Measurements from ENCODE around the gene PRRX1.

The PRRX1 gene

DNA sequence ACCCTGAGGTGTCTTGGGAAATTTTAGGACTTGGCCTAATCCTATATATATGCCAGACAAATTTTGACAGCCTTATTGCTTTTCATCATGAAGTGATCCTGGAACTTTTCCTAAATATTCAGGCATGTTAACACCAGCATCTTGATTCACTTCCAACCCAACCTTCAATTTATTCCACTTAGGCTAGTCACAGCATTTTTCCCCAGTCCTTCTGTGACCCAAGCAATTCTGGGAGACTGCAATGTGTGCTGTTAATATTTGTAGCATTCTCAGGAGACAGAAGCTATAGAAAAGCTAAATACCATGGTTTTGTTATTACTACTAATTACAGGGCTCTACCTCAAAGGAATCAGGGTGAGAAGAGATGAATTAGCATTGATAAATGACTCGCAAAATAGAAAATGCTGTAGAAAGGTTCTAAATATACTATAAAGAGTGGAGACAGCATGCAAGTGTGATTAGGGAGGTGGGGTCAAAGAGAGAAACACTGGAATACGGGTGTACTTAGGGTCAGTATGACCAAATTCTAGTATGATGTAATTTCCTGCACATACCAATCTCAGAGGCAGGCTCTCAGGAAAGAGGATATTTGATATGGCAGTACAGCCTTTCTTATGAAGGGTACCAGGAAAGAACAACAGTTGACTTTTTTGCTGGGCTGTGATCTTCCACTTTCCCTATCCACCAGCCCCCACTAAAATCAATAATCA is 29.1 kb downstream of the PRRX1 start:
- DNase-seq: no peak

- DNase-seq: no peak
Measured at GRCh38 chr1:170694172-170694926, 30.4 kb downstream of the PRRX1 start.

- DNase-seq: no peak
Measured at GRCh38 chr1:170695955-170696590, 32.1 kb downstream of the PRRX1 start.

GRCh38 chr1:170696591-170697290 is 32.8 kb downstream of the PRRX1 start:
- DNase-seq: no peak

DNA sequence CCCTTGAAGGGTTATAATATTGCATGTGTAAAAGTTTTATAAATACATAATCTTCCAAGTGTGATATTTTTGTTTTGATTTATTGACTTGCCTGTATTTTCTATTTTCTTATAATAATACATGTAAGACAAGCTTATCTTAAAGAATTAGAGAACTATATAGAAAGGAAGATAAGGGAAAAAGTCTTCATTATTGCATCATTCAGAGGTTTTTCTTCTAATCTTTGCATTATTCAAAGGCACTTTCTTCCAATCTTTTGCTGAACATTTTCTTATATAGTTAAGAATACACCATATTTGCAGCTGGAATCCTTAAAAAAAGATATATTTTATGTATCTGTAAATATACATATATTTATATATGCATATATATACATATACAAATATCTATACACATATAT is 33.4 kb downstream of the PRRX1 start:
- no peak for DNase-seq

- DNase-seq: no peak
Measured at GRCh38 chr1:170698301-170699275, 34.7 kb downstream of the PRRX1 start.

- DNase-seq: no peak
Measured at GRCh38 chr1:170699696-170700095, 35.8 kb downstream of the PRRX1 start.

- no peak for DNase-seq
Measured at GRCh38 chr1:170700842-170701615, 37.1 kb downstream of the PRRX1 start.

DNA sequence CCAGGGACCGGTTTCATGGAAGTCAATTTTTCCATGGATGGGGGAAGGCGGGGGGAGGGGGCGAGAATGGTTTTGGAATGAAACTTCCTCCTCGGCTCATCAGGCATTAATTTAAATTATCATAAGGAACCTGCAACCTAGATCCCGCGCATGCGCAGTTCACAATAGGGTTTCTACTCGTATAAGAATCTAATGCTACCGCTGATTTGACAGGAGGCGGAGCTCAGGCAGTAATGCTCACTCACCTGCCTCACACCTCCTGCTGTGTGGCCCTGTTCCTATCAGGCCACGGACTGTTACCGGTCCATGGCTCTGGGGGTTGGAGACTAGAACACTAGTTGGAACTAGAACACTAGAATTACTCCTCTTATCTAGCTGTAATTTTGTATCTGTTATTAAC is 38.0 kb downstream of the PRRX1 start:
- DNase-seq: no peak

- no peak for DNase-seq
Measured at GRCh38 chr1:170703591-170703990, 39.7 kb downstream of the PRRX1 start.

DNA sequence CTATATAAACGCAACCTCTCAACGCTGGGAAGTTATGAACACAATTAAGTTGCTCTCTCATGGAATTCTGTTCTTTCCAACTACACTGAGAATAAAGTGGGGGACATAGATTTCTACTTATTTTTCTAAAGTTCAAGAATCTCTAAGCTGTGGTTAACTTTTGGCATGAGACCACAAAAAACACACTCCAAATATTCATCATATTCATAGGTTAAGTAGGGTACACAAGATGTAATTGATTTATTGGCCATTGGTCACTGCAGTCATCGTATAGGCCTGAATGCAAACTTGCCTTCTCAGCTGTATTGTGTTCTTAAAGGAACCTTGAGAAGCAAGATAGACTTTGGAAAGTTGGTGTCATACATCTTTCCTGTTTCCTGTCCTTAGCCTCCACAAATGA is 40.3 kb downstream of the PRRX1 start:
- DNase-seq: no peak

DNA sequence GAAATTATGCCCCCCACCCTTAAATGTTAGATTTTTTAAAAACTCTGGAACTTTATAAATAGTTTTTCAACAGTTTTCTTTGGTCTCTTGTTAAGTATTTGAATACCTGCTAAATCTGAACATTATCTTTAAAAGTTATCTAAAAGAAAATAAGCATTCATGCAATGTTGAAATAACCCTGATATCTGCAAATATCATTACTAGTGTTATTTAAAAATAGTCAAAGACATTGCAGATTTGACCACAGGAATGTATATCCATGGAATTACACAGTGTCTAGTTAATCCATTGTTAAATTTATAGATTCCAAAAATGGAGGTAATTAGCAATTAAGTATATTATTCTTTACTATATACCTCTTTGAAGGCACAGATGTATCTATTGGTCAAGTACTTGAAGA is 42.0 kb downstream of the PRRX1 start:
- no peak for DNase-seq

DNA sequence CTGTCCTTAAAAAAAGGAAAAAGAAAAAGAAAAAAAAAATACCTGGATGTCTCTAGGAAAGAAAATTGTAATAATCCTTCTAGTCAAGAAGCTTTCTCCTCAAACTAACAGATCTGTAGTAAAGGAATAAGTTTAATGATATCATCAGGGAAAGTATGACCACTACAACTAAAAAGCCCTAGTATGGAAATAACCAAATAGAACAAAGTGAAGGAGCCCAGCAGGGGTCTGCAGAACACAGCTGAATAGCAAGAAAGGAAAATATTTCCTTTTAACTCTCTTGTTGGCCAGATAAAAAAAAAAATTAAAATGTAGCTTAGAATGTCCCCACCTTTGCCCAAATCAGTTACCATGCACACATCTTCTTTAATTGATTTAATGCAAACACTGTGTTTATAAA is 43.2 kb downstream of the PRRX1 start:
- no peak for DNase-seq

DNA sequence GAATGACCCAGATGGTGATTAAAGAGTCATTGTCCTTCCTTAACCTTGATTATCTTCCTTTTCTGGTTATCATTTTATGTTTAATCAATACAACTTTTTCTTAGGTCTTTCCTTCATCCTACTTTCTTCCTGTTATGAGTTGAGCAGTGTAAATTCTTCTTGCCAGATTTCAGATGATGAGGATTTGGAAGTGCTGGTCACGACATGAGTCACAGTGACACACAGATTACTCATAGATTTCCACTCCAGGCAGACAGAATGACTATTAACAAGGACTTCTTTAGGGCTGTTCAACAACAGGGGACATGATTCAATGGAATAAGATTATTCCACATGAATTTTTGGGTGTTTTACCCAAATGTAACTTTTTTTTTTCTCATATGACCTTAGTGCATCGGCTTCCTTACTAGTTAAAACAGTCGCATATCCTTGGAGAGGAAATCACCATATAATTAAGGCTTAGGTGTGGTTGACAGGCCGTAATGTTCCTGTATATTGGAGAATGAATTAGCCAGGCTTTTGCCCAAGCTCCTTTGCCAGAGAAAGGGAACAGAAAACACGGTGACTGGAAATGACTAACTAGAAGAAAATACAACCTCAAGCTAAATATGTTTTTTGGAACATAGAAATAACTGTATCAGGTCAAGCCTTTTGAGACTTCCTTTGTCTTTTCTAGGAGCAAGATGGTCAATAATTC is 44.2 kb downstream of the PRRX1 start:
- no peak for DNase-seq

DNA sequence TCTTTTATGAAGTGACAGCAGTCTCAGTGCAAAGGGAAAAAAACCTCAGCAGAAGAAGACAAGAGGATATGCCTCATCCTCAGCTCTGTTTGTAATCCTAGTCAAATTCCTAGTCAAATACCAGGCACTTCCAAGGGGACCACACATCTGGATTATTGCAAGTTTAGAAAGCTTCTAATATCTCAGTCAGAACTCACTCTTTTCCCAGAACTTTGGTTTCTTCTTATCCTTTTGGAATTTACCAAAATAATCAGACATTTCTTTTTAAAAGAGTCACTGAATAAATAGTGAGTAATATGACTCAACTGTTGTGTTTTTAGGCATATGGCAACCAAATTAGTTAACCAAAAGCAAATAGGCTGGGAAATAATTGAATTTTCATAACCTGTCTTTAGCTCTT is 47.8 kb downstream of the PRRX1 start:
- DNase-seq: no peak

DNA sequence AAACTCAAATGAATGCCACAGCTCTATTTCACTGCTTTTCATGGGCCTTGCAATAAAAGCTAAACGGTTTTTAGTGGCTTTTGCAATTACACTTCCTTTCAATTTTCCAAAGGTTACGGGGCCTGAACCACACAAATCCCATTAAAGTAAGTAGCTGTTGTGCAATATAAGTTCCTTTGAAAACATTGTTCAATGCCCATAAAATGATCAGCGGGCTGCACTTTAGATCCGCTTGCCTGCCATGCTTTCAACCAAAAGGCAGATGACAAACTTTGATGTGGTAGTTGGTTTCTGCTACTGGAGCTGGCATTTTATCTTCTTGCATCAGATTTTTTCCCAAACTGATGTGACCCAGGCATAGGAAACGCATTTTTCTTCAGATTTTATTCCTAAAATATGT is 50.2 kb downstream of the PRRX1 start:
- DNase-seq: no peak

GRCh38 chr1:170714938-170715337 is 51.0 kb downstream of the PRRX1 start:
- DNase-seq: no peak

DNA sequence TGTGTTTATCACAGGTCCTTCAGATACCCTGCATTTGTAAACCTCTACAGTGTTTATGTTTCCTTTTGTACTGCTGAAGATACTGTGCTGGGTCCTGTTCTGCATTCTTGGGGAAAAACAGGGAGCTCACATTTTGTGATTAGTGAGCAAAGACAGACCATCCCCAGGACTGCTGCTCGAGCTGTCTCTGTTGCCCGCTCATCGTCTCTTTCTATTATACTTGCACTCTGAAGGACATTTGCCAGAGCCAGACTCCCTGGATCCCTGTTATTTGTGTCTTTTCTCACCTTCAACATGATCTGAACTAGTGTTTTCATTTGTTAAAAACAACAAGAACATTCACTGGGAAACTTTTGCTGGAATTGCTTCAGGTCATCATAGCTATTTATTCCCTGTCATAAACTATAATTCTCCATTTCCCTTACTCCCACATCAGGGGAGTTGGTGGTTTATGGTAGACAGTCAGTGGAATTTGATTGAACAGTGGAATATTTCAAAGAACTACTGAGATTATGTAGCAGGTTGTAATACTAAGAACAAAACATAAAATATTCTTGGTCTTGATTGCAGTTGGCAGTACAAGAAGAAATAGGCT is 53.0 kb downstream of the PRRX1 start:
- DNase-seq: no peak

DNA sequence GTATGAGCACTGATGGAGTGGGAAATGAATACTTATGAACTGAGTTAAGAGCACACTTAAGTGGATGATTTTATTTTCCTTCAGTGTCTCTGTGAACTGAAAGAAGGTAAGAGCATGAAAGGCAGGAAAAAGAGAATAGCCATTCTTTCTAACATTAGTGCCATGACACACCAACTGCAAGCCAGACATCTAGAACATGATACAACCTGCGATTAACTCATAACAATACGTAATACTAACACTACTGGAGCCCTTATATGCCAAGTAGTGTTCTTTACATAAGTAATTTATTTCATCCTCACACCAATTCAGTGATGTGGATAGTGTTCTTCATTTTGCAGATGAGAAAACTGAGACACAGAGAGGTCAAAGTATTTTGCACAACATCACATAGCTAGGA is 56.7 kb downstream of the PRRX1 start:
- no peak for DNase-seq

GRCh38 chr1:170721621-170722020 is 57.7 kb downstream of the PRRX1 start:
- DNase-seq: no peak
